SHP77 treated with DMSO at 0.1 percent for 48 hours (cell line): ENCODE data around the gene GH1.
"Not testable (repeated sequence)": the region's sequence is repeated elsewhere in the genome, so short reads cannot be mapped to it uniquely, and the experiment has no call there.

Experiments used
- DNase-seq: peaks from one replicate; lab custom pipeline; 2025; lab: John Stamatoyannopoulos, UW

Gene GH1

DNA sequence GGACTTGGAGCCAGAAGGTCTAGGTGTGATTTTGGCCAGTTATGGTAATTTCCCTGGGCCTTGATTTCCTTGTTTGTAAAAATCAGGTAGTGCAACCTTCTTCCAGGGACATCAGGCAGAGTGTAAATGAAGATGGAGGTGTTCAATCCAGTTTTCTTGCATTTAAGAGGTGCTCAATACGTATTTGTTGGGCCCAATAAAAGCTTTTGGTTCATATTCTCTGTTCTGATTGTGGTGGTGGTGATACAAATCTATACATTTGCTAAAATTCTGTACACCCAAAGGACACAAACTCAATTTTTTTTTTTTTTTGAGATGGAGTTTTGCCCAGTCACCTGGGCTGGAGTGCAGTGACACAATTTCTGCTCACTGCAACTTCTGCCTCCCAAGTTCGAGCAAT lies 7.5 kb upstream of the GH1 start:
- no peak for DNase-seq

DNA sequence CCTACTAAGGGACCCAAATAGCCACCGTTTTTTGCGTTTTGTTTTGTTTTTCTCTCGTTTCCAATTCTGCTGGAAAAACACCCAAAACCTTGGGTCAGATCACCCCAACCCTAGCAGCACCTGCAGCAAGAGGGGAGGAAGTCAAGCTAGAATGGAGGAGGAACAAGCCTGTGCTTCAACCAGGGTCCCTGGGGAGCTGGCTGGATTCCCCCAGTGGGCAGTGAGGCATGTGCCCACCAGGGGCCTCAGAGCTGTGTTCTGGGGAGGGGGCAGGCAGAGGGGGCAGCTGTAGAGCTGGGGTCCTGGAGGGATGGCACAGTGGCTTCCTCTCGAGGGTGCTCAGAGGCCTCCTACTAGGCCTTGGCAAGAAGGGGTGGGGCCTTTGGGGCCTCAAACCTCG lies 7.0 kb upstream of the GH1 start:
- no peak for DNase-seq

- DNase-seq, result not testable (repeated sequence)
Measured at GRCh38 chr17:63922402-63922801, 3.8 kb upstream of the GH1 start.

GRCh38 chr17:63920779-63921178 lies 2.1 kb upstream of the GH1 start:
- DNase-seq, result not testable (repeated sequence)

GRCh38 chr17:63920050-63920449 lies 1.4 kb upstream of the GH1 start:
- not testable (repeated sequence) for DNase-seq

GRCh38 chr17:63919311-63919723 lies 678 bp upstream of the GH1 start:
- no peak for DNase-seq

- no peak for DNase-seq
Measured at GRCh38 chr17:63918305-63918704, 334 bp downstream of the GH1 start.

DNA sequence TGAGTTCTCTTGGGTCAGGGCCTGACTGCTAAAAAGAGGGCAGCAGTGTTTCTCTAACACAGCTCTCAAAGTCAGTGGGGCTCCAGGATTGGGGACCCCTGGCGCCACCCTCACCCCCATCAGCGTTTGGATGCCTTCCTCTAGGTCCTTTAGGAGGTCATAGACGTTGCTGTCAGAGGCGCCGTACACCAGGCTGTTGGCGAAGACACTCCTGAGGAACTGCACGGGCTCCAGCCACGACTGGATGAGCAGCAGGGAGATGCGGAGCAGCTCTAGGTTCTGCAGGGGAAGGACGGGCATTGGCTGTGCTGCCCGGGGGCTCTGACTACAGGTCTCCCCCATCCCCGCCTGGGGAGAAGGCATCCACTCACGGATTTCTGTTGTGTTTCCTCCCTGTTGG lies 993 bp downstream of the GH1 start:
- no peak for DNase-seq

DNA sequence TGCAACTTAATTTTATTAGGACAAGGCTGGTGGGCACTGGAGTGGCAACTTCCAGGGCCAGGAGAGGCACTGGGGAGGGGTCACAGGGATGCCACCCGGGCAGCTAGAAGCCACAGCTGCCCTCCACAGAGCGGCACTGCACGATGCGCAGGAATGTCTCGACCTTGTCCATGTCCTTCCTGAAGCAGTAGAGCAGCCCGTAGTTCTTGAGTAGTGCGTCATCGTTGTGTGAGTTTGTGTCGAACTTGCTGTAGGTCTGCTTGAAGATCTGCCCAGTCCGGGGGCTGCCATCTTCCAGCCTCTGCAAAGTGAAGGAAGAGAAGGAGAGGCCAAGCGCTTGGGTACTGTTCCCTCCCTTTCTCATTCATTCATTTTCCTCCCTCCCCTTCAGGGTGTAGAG lies 1.4 kb downstream of the GH1 start:
- not testable (repeated sequence) for DNase-seq

GRCh38 chr17:63916566-63917185 lies 2.0 kb downstream of the GH1 start:
- no peak for DNase-seq

DNA sequence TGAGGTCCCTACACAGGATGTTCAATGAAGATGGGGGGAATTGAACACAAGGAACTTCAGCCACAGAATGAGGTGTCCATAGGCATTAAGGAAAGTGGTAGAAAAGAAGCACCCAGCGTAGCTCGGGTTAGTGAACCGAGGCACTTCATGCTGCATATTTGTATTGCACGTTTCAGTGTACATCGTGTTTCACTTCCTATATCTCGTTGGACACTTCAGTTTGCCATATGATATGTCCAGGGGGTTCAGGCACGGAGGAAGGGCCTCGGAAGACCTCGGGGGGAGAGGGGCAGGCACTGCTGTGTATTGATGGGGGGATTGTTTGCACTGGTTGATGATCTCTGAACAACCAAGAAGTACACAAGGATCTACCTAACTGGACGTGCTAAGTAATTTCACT lies 2.9 kb downstream of the GH1 start:
- DNase-seq, result not testable (repeated sequence)

GRCh38 chr17:63914471-63914870 lies 4.2 kb downstream of the GH1 start:
- no peak for DNase-seq

DNA sequence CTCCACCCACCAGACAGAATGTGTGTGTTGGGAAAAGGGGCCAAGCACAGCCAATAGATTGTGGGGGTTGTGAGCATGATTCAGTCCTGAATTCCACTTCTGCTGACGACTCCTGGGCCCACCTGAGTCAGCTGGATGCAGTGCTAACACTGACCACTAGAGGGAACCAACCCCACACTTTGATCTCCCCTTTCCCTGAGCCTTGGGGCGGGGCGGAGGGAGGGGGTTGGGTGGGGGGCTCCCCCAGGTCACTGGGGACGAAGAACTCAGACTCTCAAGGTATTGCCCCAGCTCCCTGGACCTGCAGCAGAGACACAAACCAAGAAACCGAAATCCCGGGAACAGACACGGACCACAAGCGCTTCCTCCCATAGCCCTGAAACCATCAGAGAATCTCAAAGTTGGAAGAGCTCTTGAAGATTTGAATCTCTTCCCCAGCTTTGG lies 7.0 kb downstream of the GH1 start:
- no peak for DNase-seq

DNA sequence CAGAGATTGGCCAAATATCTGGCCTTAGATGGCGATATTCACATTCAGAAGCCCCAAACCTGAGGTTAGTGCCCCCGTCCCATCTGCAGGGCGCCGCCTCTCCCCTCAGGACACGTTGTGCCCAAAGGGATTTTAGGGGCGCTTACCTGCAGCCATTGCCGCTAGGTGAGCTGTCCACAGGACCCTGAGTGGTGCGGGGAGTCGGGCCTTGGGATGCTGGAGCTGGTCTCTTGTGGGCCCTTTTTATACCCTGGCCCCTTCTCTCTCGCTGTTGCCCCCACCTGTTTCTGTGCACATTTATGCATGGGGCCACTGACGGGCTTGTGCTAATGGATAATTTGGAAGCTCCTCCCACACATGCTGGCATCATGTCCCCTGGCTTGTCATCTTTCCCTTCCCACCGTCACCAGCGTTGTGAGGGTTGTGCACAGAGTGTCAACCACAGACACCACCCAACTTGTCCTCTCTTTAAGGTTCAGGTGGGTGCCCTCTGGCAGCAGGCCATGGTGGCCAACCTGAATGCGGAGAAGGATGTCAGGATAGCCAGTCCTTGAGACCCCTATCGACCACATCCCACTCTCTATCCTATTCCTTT lies 7.5 kb downstream of the GH1 start, which contains the start of gene CSHL1:
Gene CSHL1, minus strand, starts transcription at position 218 of the 595 bp plus-strand sequence. Its CDS starts 62 bp downstream, at position 156.
- no peak for DNase-seq

DNA sequence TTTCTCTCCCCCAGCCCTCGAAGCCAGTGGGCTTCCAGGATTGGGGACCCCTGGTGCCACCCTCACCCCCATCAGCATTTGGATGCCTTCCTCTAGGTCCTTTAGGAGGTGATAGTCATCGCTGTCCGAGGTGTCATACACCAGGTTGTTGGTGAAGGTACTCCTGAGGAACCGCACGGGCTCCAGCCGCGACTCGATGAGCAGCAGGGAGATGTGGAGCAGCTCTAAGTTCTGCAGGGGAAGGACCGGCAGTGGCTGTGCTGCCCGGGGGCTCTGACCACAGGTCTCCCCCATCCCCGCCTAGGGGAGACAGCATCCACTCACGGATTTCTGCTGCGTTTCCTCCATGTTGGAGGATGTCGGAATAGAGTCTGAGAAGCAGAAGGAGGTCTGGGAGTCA lies 8.5 kb downstream of the GH1 start:
- no peak for DNase-seq

GRCh38 chr17:63909586-63909985 lies 9.1 kb downstream of the GH1 start:
- DNase-seq, result not testable (repeated sequence)

DNA sequence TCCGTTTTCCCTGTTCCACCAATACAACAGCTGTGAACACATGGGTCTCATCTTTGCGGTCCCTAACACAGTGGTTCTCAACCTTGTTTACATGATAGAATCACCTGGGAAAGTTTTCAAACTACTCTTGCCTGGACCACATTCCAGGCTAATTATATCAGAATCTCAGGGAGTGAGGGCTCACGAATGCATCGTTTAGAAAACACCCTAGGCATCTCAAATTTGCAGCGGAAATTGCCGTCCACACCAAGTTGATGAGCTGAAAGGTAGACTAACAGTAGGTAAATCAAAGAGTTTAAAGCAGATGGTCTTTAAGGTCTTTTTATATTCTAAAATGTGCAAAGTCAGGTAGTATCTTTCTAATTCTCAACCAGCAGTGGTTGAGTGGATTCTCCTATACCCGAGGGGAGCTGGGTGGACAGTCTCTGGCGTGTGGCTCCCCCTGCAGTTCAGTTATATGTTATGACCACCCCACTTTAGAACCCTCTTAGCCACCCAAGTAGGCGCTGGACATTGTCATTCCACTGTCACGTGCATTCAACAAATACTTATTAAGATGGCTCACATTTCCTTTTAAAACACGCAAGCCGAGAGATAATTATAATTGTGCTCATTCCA lies 11.4 kb downstream of the GH1 start:
- DNase-seq, result not testable (repeated sequence)

DNA sequence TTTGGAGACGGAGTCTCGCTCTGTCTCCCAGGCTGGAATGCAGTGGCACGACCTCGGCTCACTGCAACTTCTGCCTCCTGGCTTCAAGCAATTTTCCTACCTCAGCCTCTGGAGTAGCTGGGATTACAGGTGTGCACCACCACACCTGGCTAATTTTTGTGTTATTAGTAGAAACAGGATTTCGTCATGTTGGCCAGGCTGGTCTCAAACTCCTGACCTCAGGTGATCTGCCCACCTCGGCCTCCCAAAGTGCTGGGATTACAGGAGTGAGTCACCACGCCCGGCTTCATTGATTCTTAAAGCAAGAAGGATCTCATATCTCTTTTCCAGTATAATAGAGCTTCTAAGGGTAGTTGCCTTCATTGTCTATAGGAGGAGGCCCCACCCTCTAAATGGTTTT lies 13.8 kb downstream of the GH1 start:
- not testable (repeated sequence) for DNase-seq

- DNase-seq, result not testable (repeated sequence)
Measured at GRCh38 chr17:63903787-63904201, 14.8 kb downstream of the GH1 start.

GRCh38 chr17:63901971-63902370 lies 16.7 kb downstream of the GH1 start:
- DNase-seq, result not testable (repeated sequence)

GRCh38 chr17:63898899-63899798 lies 19.5 kb downstream of the GH1 start:
- DNase-seq, result not testable (repeated sequence)
